Measurements from ENCODE around the gene FRAT2.

- TF ChIP-seq, protein P1, sequence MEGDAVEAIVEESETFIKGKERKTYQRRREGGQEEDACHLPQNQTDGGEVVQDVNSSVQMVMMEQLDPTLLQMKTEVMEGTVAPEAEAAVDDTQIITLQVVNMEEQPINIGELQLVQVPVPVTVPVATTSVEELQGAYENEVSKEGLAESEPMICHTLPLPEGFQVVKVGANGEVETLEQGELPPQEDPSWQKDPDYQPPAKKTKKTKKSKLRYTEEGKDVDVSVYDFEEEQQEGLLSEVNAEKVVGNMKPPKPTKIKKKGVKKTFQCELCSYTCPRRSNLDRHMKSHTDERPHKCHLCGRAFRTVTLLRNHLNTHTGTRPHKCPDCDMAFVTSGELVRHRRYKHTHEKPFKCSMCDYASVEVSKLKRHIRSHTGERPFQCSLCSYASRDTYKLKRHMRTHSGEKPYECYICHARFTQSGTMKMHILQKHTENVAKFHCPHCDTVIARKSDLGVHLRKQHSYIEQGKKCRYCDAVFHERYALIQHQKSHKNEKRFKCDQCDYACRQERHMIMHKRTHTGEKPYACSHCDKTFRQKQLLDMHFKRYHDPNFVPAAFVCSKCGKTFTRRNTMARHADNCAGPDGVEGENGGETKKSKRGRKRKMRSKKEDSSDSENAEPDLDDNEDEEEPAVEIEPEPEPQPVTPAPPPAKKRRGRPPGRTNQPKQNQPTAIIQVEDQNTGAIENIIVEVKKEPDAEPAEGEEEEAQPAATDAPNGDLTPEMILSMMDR (IDR thresholded peaks at IDR 0.05): no peak
- TF ChIP-seq POLR2AphosphoS5 (IDR thresholded peaks at IDR 0.05; ENCODE audit: insufficient read depth in 1 of 2, low read depth in 1 of 2): no peak
These were observed 3.5 kb upstream of the FRAT2 start for GRCh38 chr10:97338041-97338440.
